WTC11 (cell line): ENCODE measurements around the gene YPEL4. TPM values are rescaled to one million over a fixed set of nuclear protein-coding genes. Genes with fewer than 3 reads are reported as not detected.

Experiments used
- AR ChIP-seq: fragments of 250-450 bp; sonication (Bioruptor Pico); IDR thresholded peaks from 2 replicates; pipeline ENCODE4 v1.9.0; 2021; ENCODE audit warnings: mild to moderate bottlenecking
- E2F5 ChIP-seq: sonication (generic); formaldehyde crosslinking; IDR thresholded peaks from 2 replicates; pipeline ENCODE4 v1.8.1; 2022; ENCODE audit warnings: mild to moderate bottlenecking, moderate library complexity, missing genetic modification reagents
- ESRRA ChIP-seq: sonication (generic); formaldehyde crosslinking; IDR thresholded peaks from 2 replicates; pipeline ENCODE4 v1.8.1; 2022; ENCODE audit warnings: mild to moderate bottlenecking, missing genetic modification reagents, borderline replicate concordance
- FOXJ3 ChIP-seq: sonication (generic); formaldehyde crosslinking; IDR thresholded peaks from 2 replicates; pipeline ENCODE4 v1.9.0; 2021; ENCODE audit warnings: missing genetic modification reagents, mild to moderate bottlenecking, borderline replicate concordance
- GABPB1 ChIP-seq: sonication (generic); formaldehyde crosslinking; IDR thresholded peaks from 2 replicates; pipeline ENCODE4 v1.8.1; 2023; ENCODE audit warnings: mild to moderate bottlenecking, missing genetic modification reagents
- GRHL2 ChIP-seq: fragments of 250-450 bp; sonication (Bioruptor Pico); IDR thresholded peaks from 2 replicates; pipeline ENCODE4 v1.8.0; 2022; ENCODE audit warnings: mild to moderate bottlenecking, moderate library complexity; ENCODE audit not compliant: insufficient replicate concordance, severe bottlenecking
- IRF2 ChIP-seq: sonication (generic); formaldehyde crosslinking; IDR thresholded peaks from 2 replicates; pipeline ENCODE4 v1.8.0; 2022; ENCODE audit warnings: low read depth, missing genetic modification reagents, borderline replicate concordance
- JUN ChIP-seq: sonication (generic); formaldehyde crosslinking; IDR thresholded peaks from 2 replicates; pipeline ENCODE4 v1.8.0; 2023; ENCODE audit warnings: mild to moderate bottlenecking, missing genetic modification reagents
- MXD4 ChIP-seq: fragments of 250-450 bp; sonication (Bioruptor Pico); IDR thresholded peaks from 2 replicates; pipeline ENCODE4 v1.8.0; 2021; ENCODE audit warnings: mild to moderate bottlenecking, moderate library complexity, borderline replicate concordance
- MYBL2 ChIP-seq: sonication (generic); formaldehyde crosslinking; IDR thresholded peaks from 2 replicates; pipeline ENCODE4 v1.8.1; 2023; ENCODE audit warnings: mild to moderate bottlenecking, moderate library complexity, missing genetic modification reagents
- NR2C2 ChIP-seq: sonication (generic); formaldehyde crosslinking; IDR thresholded peaks from 2 replicates; pipeline ENCODE4 v1.8.0; 2022; ENCODE audit warnings: mild to moderate bottlenecking, missing genetic modification reagents
- NR3C1 ChIP-seq: sonication (generic); formaldehyde crosslinking; conservative IDR thresholded peaks from 2 replicates; pipeline ENCODE4 v1.8.1; 2023; ENCODE audit warnings: low read depth, mild to moderate bottlenecking, missing genetic modification reagents
- PRRX2 ChIP-seq: fragments of 250-450 bp; sonication (Bioruptor Pico); IDR thresholded peaks from 2 replicates; pipeline ENCODE4 v1.8.0; 2021; ENCODE audit warnings: mild to moderate bottlenecking
- SMAD3 ChIP-seq: sonication (generic); formaldehyde crosslinking; IDR thresholded peaks from 2 replicates; pipeline ENCODE4 v1.8.0; 2022; ENCODE audit warnings: missing genetic modification reagents, mild to moderate bottlenecking, borderline replicate concordance
- SOX15 ChIP-seq: fragments of 250-450 bp; sonication (Bioruptor Pico); IDR thresholded peaks from 2 replicates; pipeline ENCODE4 v1.9.0; 2021; ENCODE audit warnings: mild to moderate bottlenecking
- SP1 ChIP-seq: sonication (generic); formaldehyde crosslinking; conservative IDR thresholded peaks from 2 replicates; pipeline ENCODE4 v1.8.1; 2022; ENCODE audit warnings: missing genetic modification reagents
- TEAD4 ChIP-seq: sonication (generic); formaldehyde crosslinking; IDR thresholded peaks from 2 replicates; pipeline ENCODE4 v1.8.0; 2022; ENCODE audit warnings: mild to moderate bottlenecking, missing genetic modification reagents
- ZNF219 ChIP-seq: sonication (generic); formaldehyde crosslinking; IDR thresholded peaks from 2 replicates; pipeline ENCODE4 v1.8.0; 2023; ENCODE audit warnings: missing genetic modification reagents, mild to moderate bottlenecking, borderline replicate concordance
- ZNF396 ChIP-seq: fragments of 250-450 bp; sonication (Bioruptor Pico); IDR thresholded peaks from 2 replicates; pipeline ENCODE4 v1.8.0; 2021; ENCODE audit warnings: mild to moderate bottlenecking, moderate library complexity, borderline replicate concordance
- ZNF423 ChIP-seq: fragments of 250-450 bp; sonication (Bioruptor Pico); IDR thresholded peaks from 2 replicates; pipeline ENCODE4 v2.1.2; 2022; ENCODE audit warnings: mild to moderate bottlenecking, moderate library complexity
- ZNF425 ChIP-seq: fragments of 250-450 bp; sonication (Bioruptor Pico); conservative IDR thresholded peaks from 2 replicates; pipeline ENCODE4 v1.9.0; 2021; ENCODE audit warnings: mild to moderate bottlenecking
- total RNA-seq: library from RNA; stranded (reverse); gene quantifications from 3 replicates; pipeline ENCODE4 v1.2.3, GENCODE V29; 2021
- TF ChIP-seq, protein P1 (sequence below): fragments of 250-450 bp; sonication (Bioruptor Pico); IDR thresholded peaks from 2 replicates; pipeline ENCODE4 v1.9.0; 2021; ENCODE audit warnings: mild to moderate bottlenecking
- TF ChIP-seq, protein P2 (sequence below): sonication (generic); formaldehyde crosslinking; IDR thresholded peaks from 2 replicates; pipeline ENCODE4 v1.8.0; 2022; ENCODE audit warnings: missing genetic modification reagents
- TF ChIP-seq, protein P3 (sequence below): sonication (generic); formaldehyde crosslinking; conservative IDR thresholded peaks from 2 replicates; pipeline ENCODE4 v1.8.1; 2023; ENCODE audit warnings: mild to moderate bottlenecking, low read depth, missing genetic modification reagents, moderate library complexity
- TF ChIP-seq, protein P4 (sequence below): sonication (generic); formaldehyde crosslinking; IDR thresholded peaks from 2 replicates; pipeline ENCODE4 v1.8.1; 2022; ENCODE audit warnings: low read depth, missing genetic modification reagents, borderline replicate concordance

YPEL4 gene
- total RNA-seq, 1 experiment from 2014 or later: 0.15 TPM

- TF ChIP-seq MXD4 (CRISPR knock-in tag) (no peak), SOX15 (no peak), GRHL2 (CRISPR knock-in tag) (no peak), MYBL2 (0 out of 2 replicates have a peak, but pooled peaks have one; percentile 18), GABPB1 (CRISPR knock-in tag) (peak; percentile 60), SMAD3 (CRISPR knock-in tag) (0 out of 2 replicates have a peak, but pooled peaks have one; percentile 36), ZNF219 (CRISPR knock-in tag) (no peak), NR3C1 (no peak), ZNF423 (CRISPR knock-in tag) (no peak), AR (CRISPR knock-in tag) (no peak), IRF2 (CRISPR knock-in tag) (no peak), ZNF396 (CRISPR knock-in tag) (no peak), FOXJ3 (CRISPR knock-in tag) (no peak), TEAD4 (CRISPR knock-in tag) (no peak), E2F5 (CRISPR knock-in tag) (peak; percentile 80; the same call in 1 of the 2 replicates), SP1 (CRISPR knock-in tag) (no peak), ESRRA (CRISPR knock-in tag) (peak; percentile 84), NR2C2 (CRISPR knock-in tag) (no peak; the same call in 1 of the 2 replicates), ZNF425 (CRISPR knock-in tag) (no peak), JUN (no peak; the same call in 1 of the 2 replicates), PRRX2 (no peak)
- TF ChIP-seq, protein P1, sequence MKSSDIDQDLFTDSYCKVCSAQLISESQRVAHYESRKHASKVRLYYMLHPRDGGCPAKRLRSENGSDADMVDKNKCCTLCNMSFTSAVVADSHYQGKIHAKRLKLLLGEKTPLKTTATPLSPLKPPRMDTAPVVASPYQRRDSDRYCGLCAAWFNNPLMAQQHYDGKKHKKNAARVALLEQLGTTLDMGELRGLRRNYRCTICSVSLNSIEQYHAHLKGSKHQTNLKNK (CRISPR knock-in tag): no peak
- TF ChIP-seq, protein P2, sequence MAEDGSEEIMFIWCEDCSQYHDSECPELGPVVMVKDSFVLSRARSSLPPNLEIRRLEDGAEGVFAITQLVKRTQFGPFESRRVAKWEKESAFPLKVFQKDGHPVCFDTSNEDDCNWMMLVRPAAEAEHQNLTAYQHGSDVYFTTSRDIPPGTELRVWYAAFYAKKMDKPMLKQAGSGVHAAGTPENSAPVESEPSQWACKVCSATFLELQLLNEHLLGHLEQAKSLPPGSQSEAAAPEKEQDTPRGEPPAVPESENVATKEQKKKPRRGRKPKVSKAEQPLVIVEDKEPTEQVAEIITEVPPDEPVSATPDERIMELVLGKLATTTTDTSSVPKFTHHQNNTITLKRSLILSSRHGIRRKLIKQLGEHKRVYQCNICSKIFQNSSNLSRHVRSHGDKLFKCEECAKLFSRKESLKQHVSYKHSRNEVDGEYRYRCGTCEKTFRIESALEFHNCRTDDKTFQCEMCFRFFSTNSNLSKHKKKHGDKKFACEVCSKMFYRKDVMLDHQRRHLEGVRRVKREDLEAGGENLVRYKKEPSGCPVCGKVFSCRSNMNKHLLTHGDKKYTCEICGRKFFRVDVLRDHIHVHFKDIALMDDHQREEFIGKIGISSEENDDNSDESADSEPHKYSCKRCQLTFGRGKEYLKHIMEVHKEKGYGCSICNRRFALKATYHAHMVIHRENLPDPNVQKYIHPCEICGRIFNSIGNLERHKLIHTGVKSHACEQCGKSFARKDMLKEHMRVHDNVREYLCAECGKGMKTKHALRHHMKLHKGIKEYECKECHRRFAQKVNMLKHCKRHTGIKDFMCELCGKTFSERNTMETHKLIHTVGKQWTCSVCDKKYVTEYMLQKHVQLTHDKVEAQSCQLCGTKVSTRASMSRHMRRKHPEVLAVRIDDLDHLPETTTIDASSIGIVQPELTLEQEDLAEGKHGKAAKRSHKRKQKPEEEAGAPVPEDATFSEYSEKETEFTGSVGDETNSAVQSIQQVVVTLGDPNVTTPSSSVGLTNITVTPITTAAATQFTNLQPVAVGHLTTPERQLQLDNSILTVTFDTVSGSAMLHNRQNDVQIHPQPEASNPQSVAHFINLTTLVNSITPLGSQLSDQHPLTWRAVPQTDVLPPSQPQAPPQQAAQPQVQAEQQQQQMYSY (CRISPR knock-in tag): no peak
- TF ChIP-seq, protein P3, sequence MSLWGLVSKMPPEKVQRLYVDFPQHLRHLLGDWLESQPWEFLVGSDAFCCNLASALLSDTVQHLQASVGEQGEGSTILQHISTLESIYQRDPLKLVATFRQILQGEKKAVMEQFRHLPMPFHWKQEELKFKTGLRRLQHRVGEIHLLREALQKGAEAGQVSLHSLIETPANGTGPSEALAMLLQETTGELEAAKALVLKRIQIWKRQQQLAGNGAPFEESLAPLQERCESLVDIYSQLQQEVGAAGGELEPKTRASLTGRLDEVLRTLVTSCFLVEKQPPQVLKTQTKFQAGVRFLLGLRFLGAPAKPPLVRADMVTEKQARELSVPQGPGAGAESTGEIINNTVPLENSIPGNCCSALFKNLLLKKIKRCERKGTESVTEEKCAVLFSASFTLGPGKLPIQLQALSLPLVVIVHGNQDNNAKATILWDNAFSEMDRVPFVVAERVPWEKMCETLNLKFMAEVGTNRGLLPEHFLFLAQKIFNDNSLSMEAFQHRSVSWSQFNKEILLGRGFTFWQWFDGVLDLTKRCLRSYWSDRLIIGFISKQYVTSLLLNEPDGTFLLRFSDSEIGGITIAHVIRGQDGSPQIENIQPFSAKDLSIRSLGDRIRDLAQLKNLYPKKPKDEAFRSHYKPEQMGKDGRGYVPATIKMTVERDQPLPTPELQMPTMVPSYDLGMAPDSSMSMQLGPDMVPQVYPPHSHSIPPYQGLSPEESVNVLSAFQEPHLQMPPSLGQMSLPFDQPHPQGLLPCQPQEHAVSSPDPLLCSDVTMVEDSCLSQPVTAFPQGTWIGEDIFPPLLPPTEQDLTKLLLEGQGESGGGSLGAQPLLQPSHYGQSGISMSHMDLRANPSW: no peak
- TF ChIP-seq, protein P4, sequence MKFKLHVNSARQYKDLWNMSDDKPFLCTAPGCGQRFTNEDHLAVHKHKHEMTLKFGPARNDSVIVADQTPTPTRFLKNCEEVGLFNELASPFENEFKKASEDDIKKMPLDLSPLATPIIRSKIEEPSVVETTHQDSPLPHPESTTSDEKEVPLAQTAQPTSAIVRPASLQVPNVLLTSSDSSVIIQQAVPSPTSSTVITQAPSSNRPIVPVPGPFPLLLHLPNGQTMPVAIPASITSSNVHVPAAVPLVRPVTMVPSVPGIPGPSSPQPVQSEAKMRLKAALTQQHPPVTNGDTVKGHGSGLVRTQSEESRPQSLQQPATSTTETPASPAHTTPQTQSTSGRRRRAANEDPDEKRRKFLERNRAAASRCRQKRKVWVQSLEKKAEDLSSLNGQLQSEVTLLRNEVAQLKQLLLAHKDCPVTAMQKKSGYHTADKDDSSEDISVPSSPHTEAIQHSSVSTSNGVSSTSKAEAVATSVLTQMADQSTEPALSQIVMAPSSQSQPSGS (CRISPR knock-in tag): no peak
Observed at GRCh38 chr11:57667736-57668433, 18.2 kb upstream of the YPEL4 start, which contains the start of gene ZDHHC5 (continued).
